ENCODE measurements around the gene CABLES1.

DNA sequence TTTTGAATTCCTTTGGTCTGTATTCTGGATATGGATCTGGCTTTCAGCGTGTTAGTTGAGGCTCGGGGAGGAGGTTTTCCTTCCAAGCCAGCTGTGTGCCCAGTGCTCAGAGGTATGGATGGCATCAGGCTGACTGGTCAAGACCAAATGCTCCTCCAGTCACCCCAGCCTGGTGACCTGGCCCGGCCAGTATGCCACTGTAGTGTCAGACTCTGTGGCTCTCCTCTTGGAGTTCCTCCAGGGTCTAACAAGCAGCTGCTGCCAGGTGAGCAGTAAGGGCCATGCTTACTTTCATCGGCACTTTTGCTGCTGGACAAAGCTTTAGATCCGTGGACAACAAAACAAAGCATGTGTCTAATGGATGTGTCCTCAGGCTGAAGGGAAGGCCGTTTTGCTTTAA is 44.1 kb downstream of the CABLES1 start:
- no peak for TF ChIP-seq POLR2A (IDR thresholded peaks at IDR 0.05)
- no peak for TF ChIP-seq POLR2AphosphoS5 (IDR thresholded peaks at IDR 0.05)

Measured in transverse colon (tissue), 3 donors.